H1 (cell line): ENCODE data around the gene TMC6. TPM values are rescaled to one million over a fixed set of nuclear protein-coding genes. Genes with fewer than 3 reads are reported as not detected.

Source experiments
- CTCF ChIA-PET: fragments of 300-600 bp; sonication (Branson Sonifier 250); formaldehyde crosslinking; loops from one replicate; lab custom pipeline; 2021; ENCODE audit not compliant: partially characterized antibody; lab: Charles Lee
- POLR2A ChIA-PET: fragments of 300-600 bp; sonication (Branson Sonifier 250); formaldehyde crosslinking; loops from one replicate; lab custom pipeline; 2021; ENCODE audit warnings: inconsistent platforms; ENCODE audit not compliant: partially characterized antibody; lab: Charles Lee
- DNase-seq, 2 experiments: peaks; one replicate each; pipeline versions ENCODE4 v3.0.0 to v3.0.0-alpha.2; 2010 to 2022; ENCODE audit warnings: low spot score in 2 of 2, low read depth in 1 of 2, mixed read lengths in 1 of 2
- FAIRE-seq: peaks from 2 replicates; lab custom pipeline; 2011; peaks lifted over from hg19 to GRCh38; lab: Jason Lieb, UNC
- H2AFZ ChIP-seq: 2 replicates; pipeline ENCODE4 v1.8.1; 2012; ENCODE audit warnings: low read length, inconsistent platforms
- H2AK5ac ChIP-seq: 2 replicates; pipeline ENCODE4 v1.6.1; 2013; ENCODE audit warnings: low read depth, low read length
- H2BK120ac ChIP-seq: replicated peaks from 2 replicates; pipeline ENCODE3; 2013; ENCODE audit warnings: low read depth, low read length, inconsistent platforms
- H2BK12ac ChIP-seq: 2 replicates; pipeline ENCODE4 v1.6.1; 2013; ENCODE audit warnings: low read depth, low read length
- H2BK15ac ChIP-seq: 2 replicates; pipeline ENCODE4 v1.6.1; 2013; ENCODE audit warnings: low read length
- H2BK20ac ChIP-seq: 2 replicates; pipeline ENCODE4 v1.6.1; 2013; ENCODE audit warnings: low read length
- H2BK5ac ChIP-seq: 2 replicates; pipeline ENCODE4 v1.6.1; 2013; ENCODE audit warnings: low read depth, low read length
- H3K14ac ChIP-seq: 2 replicates; pipeline ENCODE4 v1.6.1; 2013; ENCODE audit warnings: inconsistent platforms; ENCODE audit not compliant: insufficient read length
- H3K18ac ChIP-seq: 2 replicates; pipeline ENCODE4 v1.6.1; 2013; ENCODE audit warnings: low read length; ENCODE audit errors: extremely low read depth
- H3K23ac ChIP-seq: 2 replicates; pipeline ENCODE4 v1.6.1; 2013; ENCODE audit warnings: inconsistent platforms; ENCODE audit not compliant: insufficient read length
- H3K23me2 ChIP-seq: 2 replicates; pipeline ENCODE4 v1.6.1; 2013; ENCODE audit warnings: low read depth, low read length
- H3K27ac ChIP-seq: 2 replicates; pipeline ENCODE4 v1.6.1; 2011; ENCODE audit warnings: low read depth, low read length, inconsistent platforms
- H3K27me3 ChIP-seq, 4 experiments: replicated peaks in 1 of 4; 1 replicate in 1 of 4; 2 replicates in 3 of 4; pipeline versions ENCODE4 v1.6.1 to v1.8.1; 2011 to 2013; ENCODE audit warnings: low read length in 3 of 4, mild to moderate bottlenecking in 3 of 4, inconsistent platforms in 2 of 4, mixed read lengths in 2 of 4, moderate library complexity in 1 of 4; ENCODE audit not compliant: control insufficient read depth in 3 of 4, insufficient read depth in 3 of 4; ENCODE audit errors: extremely low read depth in 1 of 4
- H3K36me3 ChIP-seq, 4 experiments: 2 replicates each; pipeline versions ENCODE4 v1.6.1 to v1.8.1; 2011 to 2013; ENCODE audit warnings: mild to moderate bottlenecking in 4 of 4, low read length in 3 of 4, moderate library complexity in 2 of 4, control low read depth in 1 of 4, inconsistent platforms in 1 of 4; ENCODE audit not compliant: insufficient read depth in 4 of 4, control insufficient read depth in 2 of 4
- H3K4ac ChIP-seq: replicated peaks from 2 replicates; pipeline ENCODE3; 2013; ENCODE audit warnings: low read length, low read depth, mixed read lengths, inconsistent platforms; ENCODE audit not compliant: insufficient read length
- H3K4me1 ChIP-seq, 4 experiments: replicated peaks in 1 of 4; 1 replicate in 1 of 4; 2 replicates in 3 of 4; pipeline versions ENCODE4 v1.6.1 to v1.8.1; 2011 to 2013; ENCODE audit warnings: low read length in 3 of 4, inconsistent platforms in 2 of 4, mixed read lengths in 1 of 4; ENCODE audit not compliant: insufficient read depth in 4 of 4, control insufficient read depth in 3 of 4
- H3K4me2 ChIP-seq, 2 experiments: 2 replicates each; pipeline versions ENCODE4 v1.6.1 to v1.8.1; 2011 to 2013; ENCODE audit warnings: low read depth in 2 of 2, low read length in 2 of 2, control low read depth in 1 of 2, inconsistent platforms in 1 of 2, mild to moderate bottlenecking in 1 of 2; ENCODE audit not compliant: insufficient read depth in 1 of 2
- H3K4me3 ChIP-seq, 4 experiments: fragments of 200-600, 300-600 bp in 1 of 4; sonication (generic), shearing (Covaris generic), sonication (Bioruptor Twin) in 1 of 4; 2 replicates each; pipeline versions ENCODE4 v1.5.1 to v1.8.1; 2011 to 2016; ENCODE audit warnings: low read length in 4 of 4, low read depth in 3 of 4, control low read depth in 2 of 4, inconsistent platforms in 2 of 4, mild to moderate bottlenecking in 2 of 4, mixed read lengths in 1 of 4, moderate library complexity in 1 of 4; ENCODE audit not compliant: insufficient read depth in 2 of 4; ENCODE audit errors: extremely low read depth in 1 of 4
- H3K56ac ChIP-seq: replicated peaks from 2 replicates; pipeline ENCODE3; 2013; ENCODE audit warnings: low read depth, mild to moderate bottlenecking, mixed read lengths, low read length, inconsistent platforms; ENCODE audit not compliant: insufficient read length
- H3K79me1 ChIP-seq: 2 replicates; pipeline ENCODE4 v1.6.1; 2013; ENCODE audit warnings: low read depth, low read length, control low read depth
- H3K79me2 ChIP-seq, 2 experiments: 2 replicates each; pipeline versions ENCODE4 v1.6.1 to v1.8.1; 2012 to 2013; ENCODE audit warnings: low read length in 2 of 2, mild to moderate bottlenecking in 2 of 2, inconsistent platforms in 1 of 2; ENCODE audit not compliant: insufficient read depth in 2 of 2, control insufficient read depth in 1 of 2
- H3K9ac ChIP-seq, 4 experiments: replicated peaks in 1 of 4; 1 replicate in 1 of 4; 2 replicates in 3 of 4; pipeline versions ENCODE4 v1.6.1 to v1.8.1; 2011 to 2013; ENCODE audit warnings: low read depth in 3 of 4, low read length in 3 of 4, control low read depth in 2 of 4, mild to moderate bottlenecking in 2 of 4, moderate library complexity in 2 of 4, inconsistent platforms in 1 of 4; ENCODE audit errors: extremely low read depth in 1 of 4
- H3K9me3 ChIP-seq, 2 experiments: 2 replicates each; pipeline versions ENCODE4 v1.6.1 to v1.8.1; 2012 to 2013; ENCODE audit warnings: mild to moderate bottlenecking in 2 of 2, moderate library complexity in 2 of 2, control low read depth in 1 of 2, inconsistent platforms in 1 of 2, low read depth in 1 of 2, low read length in 1 of 2, mixed read lengths in 1 of 2; ENCODE audit not compliant: insufficient read depth in 2 of 2
- H4K20me1 ChIP-seq, 2 experiments: replicated peaks in 1 of 2; 2 replicates each; pipeline versions ENCODE3 to v1.8.1; 2011 to 2013; ENCODE audit warnings: inconsistent platforms in 2 of 2, low read length in 2 of 2, mild to moderate bottlenecking in 1 of 2; ENCODE audit not compliant: insufficient read depth in 2 of 2, control insufficient read depth in 1 of 2
- H4K5ac ChIP-seq: 2 replicates; pipeline ENCODE4 v1.6.1; 2013; ENCODE audit warnings: low read length, low read depth, mixed read lengths, inconsistent platforms; ENCODE audit not compliant: insufficient read length
- H4K8ac ChIP-seq: 2 replicates; pipeline ENCODE4 v1.8.0; 2013; ENCODE audit warnings: mild to moderate bottlenecking, moderate library complexity, low read length, inconsistent platforms; ENCODE audit not compliant: insufficient read depth; ENCODE audit errors: extremely low read depth
- H4K91ac ChIP-seq: replicated peaks from 2 replicates; pipeline ENCODE3; 2013; ENCODE audit warnings: low read length, mixed read lengths, inconsistent platforms; ENCODE audit not compliant: insufficient read length
- SIN3A ChIP-seq, 2 experiments: IDR thresholded peaks in 1 of 2; conservative IDR thresholded peaks in 1 of 2; 2 replicates each; pipeline ENCODE4 v1.6.1; 2011 to 2012; ENCODE audit warnings: low read length in 2 of 2, improper control_type of control experiment in 1 of 2, low read depth in 1 of 2, mild to moderate bottlenecking in 1 of 2
- WGBS, 2 experiments: shearing (Covaris generic) in 1 of 2; methylation state at CpG; one replicate each; pipeline versions ENCODE4 v1.1.6 to v1.1.7; 2013 to 2015; ENCODE audit warnings: low lambda C conversion rate in 2 of 2, mixed read lengths in 2 of 2, inconsistent platforms in 1 of 2, low coverage in 1 of 2, missing lambda C conversion rate in 1 of 2; ENCODE audit not compliant: insufficient replicate concordance in 2 of 2, insufficient coverage in 1 of 2, insufficient read length in 1 of 2; ENCODE audit errors: extremely low coverage in 1 of 2, missing lambda C conversion rate in 1 of 2; 5-methylcytosine and 5-hydroxymethylcytosine counted together
- polyA plus RNA-seq, 7 experiments: library from polyadenylated mRNA; depleted of rRNA in 3 of 7; stranded (reverse) in 5 of 7; unstranded in 2 of 7; fragments of >200 nt in 5 of 7; fragments of 200-250 nt in 2 of 7; gene quantifications; 1 replicate in 5 of 7; 2 replicates in 1 of 7; 4 replicates in 1 of 7; pipeline versions ENCODE4 v1.2.1 to v1.2.3, GENCODE V29; 2011 to 2013; ENCODE audit warnings: missing spikeins in 2 of 7, mixed read lengths in 2 of 7
- total RNA-seq: library from RNA; stranded (reverse); fragmentation: NEBNext Ultra II Directional; extraction: Animal tissue kit (Norgen Biotek cat#: 25700); gene quantifications from 2 replicates; pipeline ENCODE4 v1.2.1, GENCODE V29; 2021

Gene TMC6
- total and polyA plus RNA-seq, 2 of the 8 experiments (the other 6 are each of a cell fraction or from before 2014, with no cell fraction given) = 39.4 to 77.6 TPM

DNA sequence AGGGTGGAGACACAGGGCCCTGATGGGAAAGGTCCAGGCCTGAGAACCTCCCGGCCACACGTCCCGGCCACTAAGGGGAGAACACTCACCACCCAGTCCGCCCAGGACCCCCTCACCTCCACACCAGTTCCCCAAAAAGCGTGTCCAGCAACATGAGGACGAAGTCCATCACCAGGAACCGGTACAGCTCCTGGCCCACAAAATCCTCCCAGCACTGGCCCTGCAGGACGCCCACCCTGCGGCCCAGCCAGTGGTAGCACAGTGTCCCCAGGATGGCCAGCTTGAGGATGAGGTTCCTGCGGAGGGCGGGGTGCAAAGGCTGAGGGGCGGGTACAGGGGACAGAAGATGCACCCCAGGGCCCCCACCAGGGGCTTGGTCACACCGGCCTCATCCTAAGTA is 8.0 kb downstream of the TMC6 start:
- no peaks in the 10 kb centered on the region for H3K9me3 ChIP-seq
- no peak overlapping the region for H2AK5ac ChIP-seq
- no peak for DNase-seq
- no peak overlapping the region for H3K4me2 ChIP-seq
- H3K4me1 ChIP-seq = no peaks in the 10 kb centered on the region
- peaks cover 3% of the 10 kb centered on the region for H3K79me1 ChIP-seq
- H4K8ac ChIP-seq = no peak overlapping the region
- WGBS, 2 experiments = 97% methylated on average over 11 of the region's 13 CpGs; no CpG with 5 or more reads in 1 of the 2 experiments
- no peak overlapping the region for H3K56ac ChIP-seq
- ChIA-PET POLR2A (interaction anchor here (1.9 kb wide), 1 partner anchor 10 kb away, joined by 5 read pairs; the partner anchor contains the start of gene TMC8), CTCF (interaction anchor here (2.0 to 11.4 kb wide), 2 partner anchors 16 to 131 kb away, joined by 5 to 122 read pairs; no protein-coding TSS in a partner anchor)
- H3K27me3 ChIP-seq = no peaks in the 10 kb centered on the region
- H4K5ac ChIP-seq = no peak overlapping the region
- peaks cover 7% of the 10 kb centered on the region; the same call in 1 of the 2 replicates for H3K23me2 ChIP-seq
- no peak overlapping the region for H4K91ac ChIP-seq
- no peak overlapping the region for H2BK15ac ChIP-seq
- no peak overlapping the region for H2BK5ac ChIP-seq
- FAIRE-seq = no peak
- TF ChIP-seq SIN3A (conservative IDR thresholded peaks at IDR 0.05 in 1 of 2, IDR thresholded peaks at IDR 0.05 in 1 of 2; ENCODE audit: low read depth in 1 of 2, low read length in 2 of 2) = no peak
- no peak overlapping the region for H3K23ac ChIP-seq
- no peaks in the 10 kb centered on the region for H3K79me2 ChIP-seq
- H3K14ac ChIP-seq = no peak overlapping the region
- H3K4me3 ChIP-seq = no peak overlapping the region
- no peak overlapping the region for H3K4ac ChIP-seq
- H3K36me3 ChIP-seq = peaks cover 2 to 32% (median 13%) of the 10 kb centered on the region in 4 experiments; a peak in 5 of 8 replicates
- no peak overlapping the region for H2BK12ac ChIP-seq
- H3K18ac ChIP-seq = no peak overlapping the region
- peaks cover 2 to 23% of the 10 kb centered on the region in 2 experiments for H4K20me1 ChIP-seq
- no peak overlapping the region for H3K27ac ChIP-seq
- H3K9ac ChIP-seq = no peak overlapping the region
- no peak overlapping the region for H2BK20ac ChIP-seq
- no peak overlapping the region for H2BK120ac ChIP-seq
- H2AFZ ChIP-seq = no peak overlapping the region
